Fibroblast of skin of abdomen (primary cell): ENCODE data around the gene USF3.

Experiments used
- DNase-seq: peaks from one replicate; pipeline ENCODE4 v3.0.0-alpha.2; 2013

The USF3 gene

DNA sequence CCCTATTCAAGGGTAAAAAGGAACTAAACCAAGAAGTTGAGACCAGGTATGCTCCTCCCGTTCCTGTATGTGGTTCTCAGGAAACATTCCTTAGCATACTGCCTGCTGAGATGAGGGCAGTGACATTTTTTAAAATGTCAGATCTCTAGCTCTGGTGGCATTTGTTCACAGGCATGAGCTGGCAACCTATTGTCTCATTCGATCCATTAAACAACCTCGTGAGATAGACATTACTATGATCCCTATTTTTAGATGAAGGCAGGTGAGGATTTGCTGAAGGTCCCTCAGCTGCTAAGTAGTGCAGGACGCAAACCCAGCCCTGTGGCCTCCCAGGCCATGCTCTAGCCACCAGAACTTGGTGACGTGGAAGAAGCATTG lies 89.2 kb downstream of the USF3 start:
- DNase-seq = no peak

DNA sequence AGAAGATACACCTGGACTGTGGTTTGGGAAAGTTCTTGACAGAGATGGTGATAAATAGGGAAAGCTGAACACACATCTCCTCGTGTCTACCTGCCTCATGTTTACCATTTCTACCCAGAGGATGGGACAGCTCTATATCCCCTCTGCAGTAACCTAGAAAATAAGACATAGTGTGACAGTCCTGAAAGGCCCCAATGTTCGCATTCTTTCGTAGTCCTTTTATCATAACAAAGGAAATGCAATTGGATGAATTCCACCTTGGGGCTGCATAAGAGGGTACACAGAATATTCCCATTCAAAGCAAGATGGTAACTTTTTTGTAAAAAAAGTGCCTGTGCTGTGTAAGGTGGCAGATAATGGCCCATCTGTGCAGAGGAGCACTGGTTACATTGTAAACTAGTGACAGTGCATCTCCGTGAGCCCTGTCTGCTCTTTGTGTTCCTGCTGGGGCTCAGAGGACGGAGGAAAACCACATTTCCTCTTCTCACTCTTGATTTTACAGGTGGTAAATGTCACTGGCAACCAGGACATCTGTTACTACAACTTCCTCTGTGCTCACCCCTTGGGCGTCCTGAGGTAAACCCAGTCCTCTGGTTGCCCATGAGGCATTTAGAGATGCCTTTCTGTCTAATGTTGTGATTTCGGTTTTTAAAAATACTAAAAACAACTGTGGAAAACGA lies 89.8 kb downstream of the USF3 start:
- no peak for DNase-seq

DNA sequence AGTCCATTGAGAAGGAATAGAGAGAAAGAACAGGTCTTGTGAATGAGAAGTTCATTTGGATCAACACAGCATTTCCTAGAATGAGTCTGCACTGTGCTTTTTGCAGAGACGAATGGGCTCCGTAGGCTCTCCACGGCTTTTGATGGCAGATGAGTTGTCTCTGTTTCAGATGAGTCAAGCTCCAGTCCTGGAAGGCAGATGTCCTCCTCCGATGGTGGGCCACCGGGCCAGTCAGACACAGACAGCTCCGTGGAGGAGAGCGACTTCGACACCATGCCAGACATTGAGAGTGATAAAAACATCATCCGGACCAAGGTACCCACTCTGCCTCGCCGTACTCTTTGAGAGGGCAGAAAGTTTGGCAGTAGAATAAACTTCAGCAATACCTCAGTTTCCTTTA lies 93.6 kb downstream of the USF3 start:
- DNase-seq = no peak

DNA sequence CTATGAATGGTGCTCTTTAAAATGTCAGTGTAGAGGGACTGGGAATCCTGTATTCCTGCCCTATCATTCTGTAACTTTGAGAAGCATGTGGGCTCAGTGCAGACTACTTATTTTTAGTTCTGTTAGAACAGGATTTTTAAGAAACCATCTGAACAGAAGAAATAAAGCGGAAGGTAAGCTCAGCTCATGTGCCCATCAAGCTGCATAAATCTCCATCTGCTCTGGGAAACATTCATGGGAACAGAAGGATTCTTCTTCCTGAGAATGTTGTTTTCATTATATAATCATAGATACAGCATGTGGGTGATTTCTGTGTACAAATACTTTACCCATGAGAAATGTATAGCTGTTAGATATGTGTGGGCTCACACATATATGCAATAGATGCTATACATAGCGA lies 94.2 kb downstream of the USF3 start:
- DNase-seq = no peak

DNA sequence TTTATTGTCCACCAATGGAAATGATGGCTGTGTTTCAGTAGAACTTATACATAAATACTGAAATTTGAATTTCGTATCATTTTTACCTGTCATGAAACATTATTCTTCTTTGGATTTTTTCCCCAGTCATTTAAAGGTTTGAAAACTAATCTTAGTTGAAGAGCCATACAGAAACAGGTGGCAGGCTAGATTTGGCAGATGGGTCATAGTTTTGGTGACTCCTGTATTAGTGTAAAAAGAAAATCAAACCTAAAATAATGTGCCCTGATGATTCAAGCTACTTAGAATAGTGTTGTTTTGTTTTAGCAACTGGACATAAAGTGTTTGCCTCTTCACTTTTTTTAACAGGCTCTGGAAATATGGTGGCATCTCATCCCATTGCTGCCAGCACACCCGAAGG lies 95.2 kb downstream of the USF3 start:
- DNase-seq = no peak

DNA sequence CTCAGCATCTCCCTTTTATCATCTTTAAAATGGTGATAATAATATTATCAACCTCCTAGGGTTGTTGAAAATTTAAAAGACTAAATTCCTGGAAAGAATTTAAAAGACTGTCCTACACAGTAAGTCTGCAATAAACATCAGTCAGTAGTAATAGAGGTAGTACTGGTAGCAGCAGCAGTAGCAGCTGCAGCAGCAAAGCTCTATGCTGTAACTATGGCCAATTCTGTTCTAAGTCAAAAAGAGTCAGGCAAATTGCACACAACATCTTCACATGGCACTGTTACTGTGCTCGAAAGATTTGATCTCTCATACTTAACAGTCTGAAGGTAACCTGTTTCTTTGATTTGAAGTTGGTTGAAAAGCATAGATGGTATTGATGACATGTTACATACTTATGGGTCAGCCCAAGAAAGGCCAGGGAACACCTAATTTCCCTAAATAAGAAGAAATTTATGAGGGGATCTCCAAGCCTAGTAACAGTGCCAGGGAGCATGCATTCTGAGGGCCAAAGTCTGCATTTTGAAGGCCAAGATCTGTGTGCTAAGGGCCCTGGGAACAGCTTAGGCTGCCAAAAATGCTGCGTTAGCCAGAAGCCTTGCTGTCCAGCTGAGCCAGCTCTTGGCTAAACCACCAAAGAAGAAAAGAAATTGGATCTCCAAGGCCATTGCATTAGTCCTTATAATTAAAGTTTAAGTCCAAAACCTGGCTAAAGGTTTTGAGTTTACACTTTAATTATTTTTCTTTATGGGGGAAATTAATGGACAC lies 95.8 kb downstream of the USF3 start:
- no peak for DNase-seq
